Measurements from ENCODE around the gene UMPS.

Gene UMPS

GRCh38 chr3:124707656-124708062 lies 22.6 kb upstream of the UMPS start (continued):
- no peak for TF ChIP-seq ATF2 (tag by site-specific recombination; IDR thresholded peaks at IDR 0.05; ENCODE audit: low read depth)
- TF ChIP-seq ZBTB10 (tag by site-specific recombination; IDR thresholded peaks at IDR 0.05) = no peak
- no peak for TF ChIP-seq ZNF704 (tag by site-specific recombination; IDR thresholded peaks at IDR 0.05)
- TF ChIP-seq HOXC10 (CRISPR knock-in tag; IDR thresholded peaks at IDR 0.05) = no peak
- TF ChIP-seq ZNF24 (tag by site-specific recombination; IDR thresholded peaks at IDR 0.05) = no peak
- TF ChIP-seq ZNF398 (tag by site-specific recombination; IDR thresholded peaks at IDR 0.05) = no peak
- TF ChIP-seq KLF10 (tag by site-specific recombination; IDR thresholded peaks at IDR 0.05) = no peak
- TF ChIP-seq ZNF112 (tag by site-specific recombination; IDR thresholded peaks at IDR 0.05) = no peak
- no peak for TF ChIP-seq ZNF174 (tag by site-specific recombination; IDR thresholded peaks at IDR 0.05)

GRCh38 chr3:124714223-124714853 lies 15.9 kb upstream of the UMPS start:
- no peak overlapping the region for H3K4me3 ChIP-seq (ENCODE audit: low read depth, low read length)
- H3K9me3 ChIP-seq (ENCODE audit: control insufficient read depth, insufficient read depth, low read depth, low read length) = no peaks in the 10 kb centered on the region
- H3K4me1 ChIP-seq (ENCODE audit: control insufficient read depth, insufficient read depth, low read length) = no peaks in the 10 kb centered on the region
- no peak overlapping the region for H3K27ac ChIP-seq (ENCODE audit: extremely low read depth, low read depth, low read length)
- no peak for TF ChIP-seq ZNF362 (tag by site-specific recombination; IDR thresholded peaks at IDR 0.05)
- TF ChIP-seq ZNF768 (tag by site-specific recombination; IDR thresholded peaks at IDR 0.05) = no peak
- no peak for TF ChIP-seq PBX3 (CRISPR knock-in tag; IDR thresholded peaks at IDR 0.05)
- no peak for TF ChIP-seq SP3 (tag by site-specific recombination; IDR thresholded peaks at IDR 0.05)
- no peak for TF ChIP-seq ZNF391 (tag by site-specific recombination; IDR thresholded peaks at IDR 0.05; ENCODE audit: borderline replicate concordance, low read depth)
- TF ChIP-seq ZNF624 (tag by site-specific recombination; IDR thresholded peaks at IDR 0.05) = no peak
- no peak for TF ChIP-seq KLF7 (tag by site-specific recombination; IDR thresholded peaks at IDR 0.05; ENCODE audit: borderline replicate concordance)
- no peak for TF ChIP-seq ZBTB17 (tag by site-specific recombination; IDR thresholded peaks at IDR 0.05)
- TF ChIP-seq ZNF558 (tag by site-specific recombination; IDR thresholded peaks at IDR 0.05) = no peak
- CTCF ChIA-PET = no interaction called here
- POLR2A ChIA-PET = no interaction called here
- no peaks in the 10 kb centered on the region for H3K36me3 ChIP-seq (ENCODE audit: control insufficient read depth in 2 of 2, insufficient read depth in 1 of 2, low read length in 2 of 2)

All from HEK293 (cell line).